Colonic mucosa (tissue), 4 donors: Measurements from ENCODE around the gene CDC42BPB. TPM values are rescaled to one million over a fixed set of nuclear protein-coding genes. Genes with fewer than 3 reads are reported as not detected.

Source experiments
- DNase-seq: peaks from one replicate; pipeline ENCODE4 v3.0.0-alpha.2; 2020
- H3K27ac ChIP-seq: fragments of 200-600 bp; one replicate; pipeline ENCODE4 v1.8.0; 2021
- H3K27me3 ChIP-seq: fragments of 200-600 bp; one replicate; pipeline ENCODE4 v1.8.0; 2021
- H3K36me3 ChIP-seq: fragments of 200-600 bp; one replicate; pipeline ENCODE4 v1.8.0; 2021
- H3K4me1 ChIP-seq: fragments of 200-600 bp; one replicate; pipeline ENCODE4 v1.8.0; 2021; ENCODE audit warnings: mild to moderate bottlenecking
- H3K4me3 ChIP-seq: fragments of 200-600 bp; one replicate; pipeline ENCODE4 v1.8.0; 2021
- H3K9ac ChIP-seq, 2 donors: one replicate each; pipeline ENCODE4 v1.7.0; 2013; ENCODE audit warnings: control low read depth in 2 of 2, low read depth in 2 of 2, low read length in 2 of 2
- H3K9me3 ChIP-seq: fragments of 200-600 bp; one replicate; pipeline ENCODE4 v1.8.0; 2021
- CTCF ChIP-seq: fragments of 200-600 bp; IDR thresholded peaks from one replicate; pipeline ENCODE4 v1.8.0; 2022; ENCODE audit warnings: antibody characterized with exemption, mild to moderate bottlenecking
- intact Hi-C: fragments of 100-400 bp; cut with DNase I; formaldehyde crosslinking; loops from one replicate; pipeline ENCODE4 v1.14.1; 2022
- total RNA-seq, 2 donors: library from RNA; stranded (reverse); fragmentation: NEBNext Ultra II Directional in 1 of 2; extraction: Animal tissue kit (Norgen Biotek cat#: 25700) in 1 of 2; gene quantifications; one replicate each; pipeline ENCODE4 v1.2.1, GENCODE V29; 2021
- donor health status: healthy.
- donor health status: DM: no; HTN: no; CAD: no.
- donor health status: DM: no; HTN: no; CAD: no.

The CDC42BPB gene
- total RNA-seq, 2 donors from 2014 or later, result 67.9 to 83.8 TPM

- Histone ChIP-seq H3K36me3 (no peaks in the 10 kb centered on the region), H3K9ac (peak overlapping the region in 1 of 2 donors; percentile 8), H3K4me1 (peaks cover 14% of the 10 kb centered on the region), H3K4me3 (no peak overlapping the region), H3K27me3 (no peaks in the 10 kb centered on the region), H3K9me3 (no peaks in the 10 kb centered on the region), H3K27ac (peak overlapping the region; percentile 74)
- no peak for TF ChIP-seq CTCF
- intact Hi-C loops, result no loop called here
- no peak for DNase-seq
Measured at GRCh38 chr14:103068351-103069073, 11.2 kb upstream of the CDC42BPB start.

GRCh38 chr14:103067231-103067954 is 10.0 kb upstream of the CDC42BPB start:
- Histone ChIP-seq H3K36me3 (no peaks in the 10 kb centered on the region), H3K9ac (peak overlapping the region in 1 of 2 donors; percentile 12), H3K9me3 (no peaks in the 10 kb centered on the region), H3K27ac (peak overlapping the region; percentile 74), H3K27me3 (no peaks in the 10 kb centered on the region), H3K4me1 (peaks cover 14% of the 10 kb centered on the region), H3K4me3 (no peak overlapping the region)
- no peak for TF ChIP-seq CTCF
- intact Hi-C loops, result no loop called here
- DNase-seq, result peak; percentile 61

- no peak overlapping the region for H3K4me3 ChIP-seq
- no peaks in the 10 kb centered on the region for H3K9me3 ChIP-seq
- H3K4me1 ChIP-seq, result peaks cover 6% of the 10 kb centered on the region
- intact Hi-C loops, result no loop called here
- no peak for TF ChIP-seq CTCF
- DNase-seq, result no peak
- H3K9ac ChIP-seq, result no peak overlapping the region
- H3K27ac ChIP-seq, result peak overlapping the region; percentile 74
- no peaks in the 10 kb centered on the region for H3K27me3 ChIP-seq
- H3K36me3 ChIP-seq, result no peaks in the 10 kb centered on the region
Measured at GRCh38 chr14:103066399-103066798, 9.1 kb upstream of the CDC42BPB start.

GRCh38 chr14:103065861-103066260 is 8.5 kb upstream of the CDC42BPB start:
- intact Hi-C loops, result no loop called here
- no peak for DNase-seq
- no peaks in the 10 kb centered on the region for H3K9me3 ChIP-seq
- no peak overlapping the region for H3K4me3 ChIP-seq
- H3K9ac ChIP-seq, result no peak overlapping the region
- H3K27ac ChIP-seq, result no peak overlapping the region
- no peak for TF ChIP-seq CTCF
- no peaks in the 10 kb centered on the region for H3K36me3 ChIP-seq
- H3K27me3 ChIP-seq, result no peaks in the 10 kb centered on the region
- peaks cover under 1% of the 10 kb centered on the region for H3K4me1 ChIP-seq

GRCh38 chr14:103064978-103065377 is 7.6 kb upstream of the CDC42BPB start:
- Histone ChIP-seq H3K27ac (no peak overlapping the region), H3K9me3 (no peaks in the 10 kb centered on the region), H3K4me1 (no peaks in the 10 kb centered on the region), H3K27me3 (no peaks in the 10 kb centered on the region), H3K36me3 (no peaks in the 10 kb centered on the region), H3K4me3 (no peak overlapping the region), H3K9ac (no peak overlapping the region)
- intact Hi-C loops, result no loop called here
- no peak for TF ChIP-seq CTCF
- no peak for DNase-seq
